GM21528 (cell line): ENCODE measurements around the gene SPRR1A.
A peak's percentile ranks its signal among the peaks of the same experiment; 100 is the strongest.

Source experiments
- ATAC-seq: cut with Tn5 transposase; IDR thresholded peaks from one replicate; pipeline ENCODE4 v1.9.1; 2021; ENCODE audit warnings: mild to moderate bottlenecking, moderate library complexity; ENCODE audit not compliant: unreplicated experiment, low FRiP score

SPRR1A gene, protein sequence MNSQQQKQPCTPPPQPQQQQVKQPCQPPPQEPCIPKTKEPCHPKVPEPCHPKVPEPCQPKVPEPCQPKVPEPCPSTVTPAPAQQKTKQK

DNA sequence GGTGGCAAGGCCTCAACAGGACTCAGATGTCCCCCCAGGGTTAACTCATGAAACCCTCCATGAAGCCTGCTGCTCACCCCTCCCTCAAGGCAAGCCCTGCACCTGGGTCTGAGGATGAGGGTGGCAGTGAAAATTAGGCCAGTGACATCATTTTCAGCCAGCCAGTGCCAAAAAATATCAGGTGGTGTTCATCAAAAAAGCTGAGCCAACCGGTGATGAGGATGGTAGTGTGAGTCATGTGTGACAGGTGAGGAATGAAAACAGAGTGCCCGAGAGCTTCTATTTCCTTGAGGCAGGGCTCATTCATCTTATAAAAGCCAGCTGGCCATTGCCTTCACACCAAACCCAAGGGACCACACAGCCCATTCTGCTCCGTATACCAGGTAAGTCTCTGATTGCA lies at the start of gene SPRR1A:
Gene SPRR1A, plus strand, starts transcription at position 339 of the 400 bp plus-strand sequence. CDS start 1,150 bp downstream, outside the sequence.
- no peak for ATAC-seq

DNA sequence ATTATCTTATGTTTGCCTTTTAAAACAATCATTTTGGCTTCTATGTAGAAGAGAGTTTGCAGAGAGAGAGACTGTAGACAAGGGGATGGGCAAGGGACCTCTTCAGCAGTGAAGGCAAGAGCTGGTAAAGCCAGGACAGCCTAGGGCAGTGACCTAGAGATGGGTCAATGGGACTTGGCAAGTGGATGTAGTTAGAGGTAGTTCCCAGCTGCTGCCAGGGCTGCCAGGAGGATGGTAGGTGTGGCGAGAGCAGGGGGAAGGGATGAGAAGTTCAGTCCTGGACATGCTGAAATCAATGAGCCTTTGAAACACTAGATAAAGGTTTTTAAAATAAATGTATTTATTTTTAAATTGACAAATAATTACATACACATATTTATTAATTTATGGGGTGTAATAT lies 43.3 kb upstream of the SPRR1A start:
- ATAC-seq = no peak

DNA sequence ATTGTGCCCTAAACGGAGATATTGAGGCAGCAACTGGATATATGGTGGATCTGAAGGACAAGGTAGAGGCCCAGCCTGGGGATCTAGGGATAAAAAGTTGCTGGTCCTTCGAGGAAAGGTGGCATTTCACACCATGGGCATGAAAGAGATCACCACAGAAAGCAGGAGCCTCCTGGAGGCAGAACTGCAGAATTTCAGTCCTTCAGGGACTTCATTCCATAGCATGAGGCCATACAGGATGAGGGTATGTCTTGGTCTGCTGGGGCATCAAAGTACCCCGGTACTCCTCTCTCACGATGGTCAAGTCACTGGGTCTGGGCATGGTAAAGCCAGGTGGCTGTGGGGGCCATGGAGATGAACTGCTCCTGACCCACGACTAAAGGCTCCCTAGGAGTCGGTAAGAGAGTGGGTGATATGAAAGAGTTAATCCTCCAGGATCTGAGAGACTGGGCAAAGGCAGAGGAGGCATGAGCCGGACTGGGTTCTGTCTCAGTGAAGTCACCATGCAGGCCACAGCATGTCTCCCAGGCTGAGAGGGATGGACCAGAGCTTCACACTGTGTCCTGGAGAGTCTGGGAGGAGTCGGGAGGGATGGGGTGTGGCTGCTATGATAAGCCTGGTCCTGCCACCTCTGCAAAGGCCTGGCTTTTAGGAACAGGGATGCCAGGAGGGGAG lies 42.7 kb upstream of the SPRR1A start:
- ATAC-seq = no peak

DNA sequence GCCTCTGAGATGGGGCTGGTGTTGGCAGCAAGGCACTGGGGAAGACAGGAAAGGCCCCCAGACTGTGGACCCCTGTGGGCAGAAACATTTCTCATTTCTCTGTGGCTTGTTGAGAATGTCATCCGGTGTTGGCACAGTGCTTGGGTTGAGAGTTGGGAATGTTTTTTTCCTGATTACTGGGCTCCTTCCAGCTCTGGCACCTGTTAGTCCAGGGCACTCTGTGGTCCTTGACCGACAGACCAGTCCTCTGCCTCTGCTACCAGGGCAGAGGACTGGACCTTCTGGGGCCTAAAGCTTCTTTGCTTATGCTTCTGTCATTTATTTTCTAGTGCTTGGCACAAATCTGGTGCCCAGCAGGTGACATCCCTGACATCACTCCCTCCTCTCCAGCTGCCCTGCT lies 41.7 kb upstream of the SPRR1A start:
- ATAC-seq = no peak

DNA sequence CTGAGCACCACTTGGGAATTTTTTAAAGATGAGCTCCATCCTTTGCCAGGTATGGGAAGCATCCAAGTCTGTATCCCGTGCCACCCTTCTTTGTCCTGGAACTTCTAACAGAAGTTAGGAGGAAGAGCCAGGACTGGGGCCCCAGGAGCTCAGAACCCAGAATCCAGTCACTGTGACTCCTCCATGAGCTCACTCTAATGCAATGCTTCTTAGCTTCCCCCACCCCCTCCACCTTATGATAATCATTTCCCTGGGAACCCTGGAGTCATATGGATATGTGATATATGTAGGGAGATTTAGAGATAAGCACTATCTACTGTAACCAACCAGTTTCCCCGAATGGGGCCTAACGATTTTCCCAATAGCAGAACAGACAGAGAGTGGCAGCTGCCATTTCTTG lies 37.6 kb upstream of the SPRR1A start:
- no peak for ATAC-seq

DNA sequence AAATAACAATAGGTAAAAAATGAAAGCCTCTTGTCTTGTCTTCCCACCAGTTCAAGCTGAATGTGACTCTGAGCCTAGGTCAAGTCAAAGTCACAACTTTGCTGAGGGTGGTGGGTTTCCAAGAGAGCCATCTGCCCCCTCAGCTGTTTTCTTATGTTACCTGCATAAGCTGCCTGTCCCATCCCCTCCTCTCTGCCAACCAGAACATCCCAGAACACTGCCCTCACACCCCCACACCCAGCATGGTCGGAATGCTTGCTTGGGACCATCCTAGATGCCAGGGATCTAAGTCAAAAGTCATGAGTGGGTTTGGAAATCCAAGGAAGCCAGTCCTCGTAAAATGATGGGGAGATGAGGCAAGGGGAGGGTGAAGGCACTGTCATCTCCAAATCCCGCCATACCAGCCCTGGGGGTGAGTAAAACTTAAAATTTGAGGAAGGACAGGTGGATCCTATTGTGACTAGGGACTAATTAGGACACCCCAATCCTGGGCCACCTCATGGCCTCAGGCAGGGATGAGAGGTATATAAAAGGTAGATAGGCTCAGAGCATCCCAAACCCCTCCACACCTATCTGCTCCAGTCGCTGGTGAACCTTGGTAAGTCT lies 37.1 kb upstream of the SPRR1A start, which contains the start of gene SPRR5:
Gene SPRR5, plus strand, starts transcription at position 556 of the 606 bp plus-strand sequence. CDS start 1,349 bp downstream, outside the sequence.
- no peak for ATAC-seq

DNA sequence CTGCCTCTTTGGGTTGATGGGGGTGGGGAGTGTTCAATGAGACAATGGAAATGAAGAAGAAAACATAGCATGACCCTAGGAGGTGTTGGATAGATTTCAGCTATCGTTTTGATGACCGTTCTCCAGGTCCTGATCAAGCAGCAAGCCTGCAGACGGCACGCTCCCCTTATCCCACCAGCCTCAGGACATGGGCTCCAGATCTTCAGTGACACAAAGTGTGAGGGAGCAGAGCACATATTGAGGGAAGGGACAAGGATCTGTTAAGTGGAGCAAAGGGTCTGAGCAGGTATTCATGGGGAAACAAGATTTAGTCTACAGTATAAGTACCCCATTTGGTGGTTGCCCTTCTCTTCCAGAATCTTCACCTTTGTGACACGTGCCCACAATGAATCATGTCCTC lies 32.2 kb upstream of the SPRR1A start:
- no peak for ATAC-seq

DNA sequence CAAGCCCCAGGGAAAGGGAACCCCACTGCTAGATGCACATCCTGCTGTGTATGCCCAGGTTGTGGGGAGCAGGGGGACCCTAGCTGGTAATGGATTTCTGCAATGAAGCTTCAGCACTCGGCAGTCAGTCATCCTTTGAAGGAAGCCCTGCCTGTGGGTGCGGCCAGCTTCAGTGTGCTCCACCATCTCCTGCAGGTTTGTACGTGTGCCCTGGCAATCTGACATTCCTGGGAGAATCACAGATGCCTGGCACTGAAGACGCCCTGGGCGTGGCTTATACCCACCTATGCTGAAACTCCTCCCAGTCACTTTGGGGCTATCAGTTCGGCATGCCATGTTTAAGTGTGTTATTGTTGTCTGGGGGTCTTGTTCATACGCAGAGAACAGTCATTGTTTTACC lies 30.1 kb upstream of the SPRR1A start:
- no peak for ATAC-seq

DNA sequence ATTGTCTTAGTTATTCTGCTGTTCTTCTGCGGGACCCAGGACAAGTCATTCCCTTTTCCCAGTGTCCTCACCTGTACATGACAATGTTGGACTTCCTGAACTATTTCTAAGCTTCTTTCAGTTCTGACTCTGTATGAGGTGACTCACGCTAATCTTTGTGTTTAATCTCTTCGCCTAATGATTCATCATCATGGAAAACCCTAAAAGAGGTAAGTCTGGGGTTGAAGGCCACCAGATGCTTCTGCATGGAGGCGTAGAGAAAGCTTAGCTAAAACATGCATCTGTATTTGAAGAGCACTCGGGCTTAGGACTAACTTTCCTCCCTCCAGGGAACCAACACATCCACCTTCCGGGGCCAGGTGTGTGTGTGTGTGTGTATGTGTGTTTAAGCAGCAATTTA lies 29.4 kb upstream of the SPRR1A start:
- ATAC-seq = no peak

DNA sequence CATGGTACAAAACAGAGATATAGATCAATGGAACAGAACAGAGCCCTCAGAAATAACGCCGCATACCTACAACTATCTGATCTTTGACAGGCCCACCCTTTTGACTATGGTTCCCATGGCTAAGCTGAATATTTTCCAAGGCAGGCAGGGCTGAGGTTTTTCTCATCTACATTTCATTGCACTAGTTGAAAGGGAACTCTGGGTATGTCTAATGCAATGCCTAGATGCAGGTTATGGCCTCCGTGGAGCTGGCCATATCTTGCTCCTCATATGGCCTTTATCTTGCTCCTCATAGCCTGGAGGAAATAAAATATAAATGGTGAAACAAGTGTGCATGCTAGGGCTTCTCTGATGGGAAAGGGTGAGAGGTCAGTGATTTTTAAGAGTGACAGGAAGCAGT lies 26.3 kb upstream of the SPRR1A start:
- no peak for ATAC-seq

DNA sequence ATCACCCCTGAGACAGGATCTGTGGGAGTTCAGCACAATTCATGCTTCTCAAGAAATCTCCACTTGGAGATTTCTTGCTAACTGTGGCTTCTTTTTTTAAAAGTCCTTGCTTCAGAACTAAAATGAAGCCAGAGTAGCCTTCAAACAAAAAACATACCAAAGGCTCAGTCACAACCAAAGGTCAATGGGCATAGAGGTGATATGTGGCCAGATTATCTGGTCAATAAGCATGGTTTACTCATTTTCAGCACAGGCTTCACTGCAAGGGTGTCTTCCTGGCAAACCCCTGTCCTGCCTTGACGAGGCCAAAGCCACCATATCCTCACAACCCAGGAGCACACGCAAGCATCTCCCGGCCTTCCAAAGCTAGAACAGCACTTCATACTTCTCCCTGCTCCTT lies 24.6 kb upstream of the SPRR1A start:
- no peak for ATAC-seq

DNA sequence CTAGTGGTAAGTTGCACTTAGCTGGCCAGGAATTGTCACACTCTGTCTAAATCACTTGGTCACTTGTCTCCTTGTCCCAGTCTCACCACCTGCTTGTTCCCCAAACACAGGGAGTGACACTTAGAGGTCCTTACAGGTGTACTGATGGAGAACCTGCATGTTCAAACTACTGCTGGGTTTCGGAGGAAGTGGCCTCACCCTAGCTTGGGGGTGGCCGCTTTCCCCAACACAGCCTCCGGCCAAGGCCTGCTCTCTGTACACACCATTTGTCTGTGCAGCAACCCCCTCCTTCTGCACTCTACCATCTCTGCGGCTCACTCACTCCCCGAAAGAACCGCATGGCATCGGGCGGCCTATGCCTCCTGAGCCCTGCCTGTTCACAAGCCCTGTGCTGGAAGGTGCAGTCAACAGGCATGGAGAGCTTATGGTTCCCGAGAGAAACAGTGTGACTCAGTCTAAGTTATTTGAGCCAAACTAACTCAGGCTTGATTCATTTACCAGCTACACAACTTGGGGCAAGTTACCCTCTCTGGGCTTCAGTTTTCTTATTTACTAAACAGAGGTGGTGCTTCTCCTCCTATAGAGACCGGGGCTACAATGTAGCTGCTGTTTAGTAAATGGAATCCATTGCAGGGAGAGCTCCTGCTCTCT lies 24.0 kb upstream of the SPRR1A start:
- no peak for ATAC-seq

DNA sequence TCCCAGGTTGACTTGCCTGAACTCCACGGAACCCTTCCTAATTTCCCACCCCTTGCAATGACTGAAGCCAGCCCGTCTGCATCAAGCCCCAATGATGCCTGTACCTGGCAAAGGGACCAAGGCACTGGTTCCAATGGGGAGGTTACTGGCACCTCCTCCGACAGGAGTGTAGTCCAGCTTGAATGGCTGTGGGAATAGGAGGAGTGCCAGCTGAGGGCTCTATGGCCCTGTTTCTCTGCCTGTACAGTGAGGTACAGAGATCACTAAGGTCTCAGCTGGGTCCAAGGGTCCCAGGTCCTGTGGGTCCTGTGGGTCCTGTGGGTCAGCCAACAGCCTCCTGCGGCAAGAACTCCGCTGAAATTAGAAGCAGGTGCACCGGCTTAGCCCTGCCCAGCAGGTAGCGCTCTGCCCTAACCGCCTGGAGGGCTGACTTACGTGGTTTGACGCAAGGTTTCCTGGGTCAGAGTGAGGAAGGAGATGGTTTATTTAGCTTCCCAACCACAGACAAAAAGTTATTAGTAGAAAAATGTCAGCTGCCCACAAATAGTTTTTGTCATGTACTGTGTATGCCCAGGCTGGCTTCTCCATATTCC lies 23.3 kb upstream of the SPRR1A start:
- no peak for ATAC-seq

DNA sequence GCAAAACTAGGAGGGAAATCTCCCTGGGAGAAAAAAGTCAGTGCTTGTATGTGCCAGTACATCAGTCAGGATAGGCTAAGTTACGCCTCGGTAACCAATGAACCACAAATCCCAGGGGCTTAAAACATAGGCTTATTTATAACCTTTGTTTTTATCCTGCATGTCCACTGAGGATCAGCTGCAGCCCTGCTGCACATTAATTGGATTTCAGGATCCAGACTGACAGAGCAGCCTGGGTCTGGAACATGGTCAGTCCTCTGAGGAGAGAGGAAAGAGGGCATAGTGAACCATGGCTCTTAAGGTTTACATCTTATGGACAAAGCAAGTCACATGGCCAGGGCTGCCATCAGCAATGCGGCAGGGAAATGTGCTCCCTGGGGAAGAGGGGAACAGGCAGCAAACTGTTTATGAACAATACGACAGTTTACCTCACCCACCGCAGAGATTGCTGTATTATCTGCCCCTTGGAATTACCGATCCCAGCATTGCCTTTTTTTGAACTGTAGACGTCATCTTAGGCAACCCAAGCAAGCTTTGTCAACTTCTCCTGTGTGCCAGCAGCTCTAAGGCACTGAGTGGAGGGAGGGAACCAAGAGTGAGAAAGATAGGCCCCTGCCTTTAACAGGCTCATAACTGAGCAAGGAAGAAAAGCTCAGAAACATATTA lies 22.5 kb upstream of the SPRR1A start:
- no peak for ATAC-seq

DNA sequence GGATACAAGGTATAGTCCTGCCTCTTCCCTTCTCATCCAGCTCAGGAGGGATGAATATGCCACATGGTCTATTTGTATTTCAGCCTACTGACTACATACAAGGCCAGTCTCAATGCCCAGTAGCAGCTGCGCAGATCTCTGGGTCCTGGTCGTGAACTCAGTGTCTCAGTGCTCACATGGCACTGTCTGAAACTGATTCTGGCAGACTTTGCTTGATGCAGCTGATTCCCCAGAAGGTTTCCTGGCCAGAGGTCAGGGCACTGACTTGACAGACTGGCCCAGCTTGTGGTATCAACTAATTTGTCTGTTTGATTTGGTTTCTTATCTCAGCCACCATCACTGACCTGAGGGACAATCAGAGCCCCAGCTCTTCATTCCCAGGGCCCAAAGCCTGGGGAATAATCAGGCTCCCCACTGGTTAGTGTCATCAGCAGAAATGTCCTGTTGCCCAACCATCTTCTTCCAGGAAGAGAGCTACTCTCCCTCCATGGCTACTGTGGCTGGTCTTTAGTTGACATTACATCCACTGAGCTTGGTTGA lies 20.9 kb upstream of the SPRR1A start:
- no peak for ATAC-seq

DNA sequence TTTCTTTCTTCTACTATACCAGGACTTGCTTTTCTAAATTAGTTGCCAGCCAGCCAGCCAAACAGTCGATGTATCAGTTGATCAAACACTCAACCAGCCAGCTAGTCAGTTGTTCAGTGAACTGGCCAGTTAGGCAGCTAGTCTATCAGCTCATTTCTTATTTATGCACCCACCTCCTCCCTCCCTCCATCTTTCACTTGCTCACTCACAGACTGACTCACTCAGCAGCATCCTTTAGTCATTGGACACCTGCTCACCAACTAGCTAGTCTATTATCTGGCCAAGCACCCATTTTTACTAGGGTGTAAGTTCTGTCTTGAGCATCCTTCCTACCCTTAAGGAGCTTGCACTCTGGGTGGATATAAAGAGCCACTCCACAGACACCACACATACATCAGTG lies 19.3 kb upstream of the SPRR1A start:
- ATAC-seq = no peak

DNA sequence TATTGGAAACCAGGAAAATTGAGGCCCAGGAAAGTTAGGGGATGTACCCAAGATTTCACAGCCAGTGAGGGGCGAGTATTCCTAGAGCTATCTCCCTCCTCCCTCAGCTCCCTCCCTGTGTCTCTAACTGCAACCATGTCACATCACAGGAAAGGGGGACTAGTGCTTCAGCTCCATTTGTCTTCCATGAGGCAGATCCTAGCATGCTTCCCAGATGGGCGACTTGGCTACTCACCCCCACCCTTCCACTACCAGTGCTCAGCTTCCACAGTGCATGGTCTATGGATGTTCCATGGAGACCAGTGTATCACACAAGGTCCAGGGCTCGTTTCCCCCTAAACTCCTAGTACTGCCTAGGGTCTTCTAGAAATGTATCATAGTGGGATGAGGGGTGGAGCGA lies 18.0 kb upstream of the SPRR1A start:
- ATAC-seq = no peak

DNA sequence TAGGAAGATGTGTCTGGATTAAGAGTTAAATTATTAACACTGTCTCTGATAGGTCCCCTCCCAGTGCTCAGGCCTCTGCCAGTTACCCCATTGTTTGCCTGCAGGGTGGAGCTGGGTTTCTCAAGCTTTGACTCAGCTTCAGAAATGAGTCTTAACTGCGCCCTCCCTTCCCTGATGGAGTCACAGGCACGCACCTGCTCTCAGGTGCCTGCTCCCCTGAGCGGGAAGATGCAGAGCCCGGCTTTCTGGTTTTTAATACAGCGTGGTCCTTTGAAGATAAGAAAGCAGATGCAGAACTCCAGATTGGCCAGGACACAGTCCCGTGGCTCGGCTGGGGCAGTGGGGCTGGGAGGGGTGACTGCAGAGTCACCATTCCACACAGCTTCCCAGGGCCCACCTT lies 16.7 kb upstream of the SPRR1A start:
- ATAC-seq = no peak

DNA sequence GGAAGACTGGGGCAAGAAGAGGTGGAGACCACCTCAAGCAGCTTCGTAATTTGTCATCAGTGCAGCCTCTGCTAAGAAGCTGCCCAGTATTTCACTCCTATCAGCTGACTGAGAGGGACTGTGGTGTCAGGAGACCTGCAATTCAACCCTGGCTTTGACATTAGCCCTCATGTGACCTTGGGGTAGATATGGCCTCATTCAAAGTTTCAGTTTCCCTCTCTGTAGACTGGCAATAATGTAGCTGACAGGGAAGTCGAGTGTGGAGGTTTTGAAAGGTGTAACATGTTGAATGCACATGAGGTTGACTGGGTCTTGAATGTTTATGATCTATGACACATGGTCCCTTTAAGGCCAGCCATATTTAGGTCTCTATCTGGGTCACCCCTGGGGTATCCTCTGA lies 15.6 kb upstream of the SPRR1A start:
- peak; percentile 88 for ATAC-seq

DNA sequence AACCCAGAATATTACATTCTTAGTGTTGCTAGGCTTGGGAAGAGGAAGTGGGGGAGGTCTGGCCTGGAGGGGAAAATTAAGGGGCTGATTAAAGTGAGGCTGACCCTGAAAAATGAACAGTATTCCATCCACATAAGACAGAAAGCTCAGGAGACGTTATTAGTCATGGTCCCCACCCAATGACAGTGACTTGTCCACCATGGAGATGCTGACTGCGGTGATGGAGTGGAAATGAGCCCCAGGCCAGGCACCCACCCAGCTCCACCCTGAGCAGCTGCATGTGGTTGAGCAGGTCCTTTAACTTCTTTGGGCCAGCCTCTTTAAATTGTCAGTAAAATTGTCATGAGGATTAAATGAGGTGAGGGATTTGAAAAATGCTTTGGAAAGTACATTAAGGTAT lies 14.8 kb upstream of the SPRR1A start:
- no peak for ATAC-seq

DNA sequence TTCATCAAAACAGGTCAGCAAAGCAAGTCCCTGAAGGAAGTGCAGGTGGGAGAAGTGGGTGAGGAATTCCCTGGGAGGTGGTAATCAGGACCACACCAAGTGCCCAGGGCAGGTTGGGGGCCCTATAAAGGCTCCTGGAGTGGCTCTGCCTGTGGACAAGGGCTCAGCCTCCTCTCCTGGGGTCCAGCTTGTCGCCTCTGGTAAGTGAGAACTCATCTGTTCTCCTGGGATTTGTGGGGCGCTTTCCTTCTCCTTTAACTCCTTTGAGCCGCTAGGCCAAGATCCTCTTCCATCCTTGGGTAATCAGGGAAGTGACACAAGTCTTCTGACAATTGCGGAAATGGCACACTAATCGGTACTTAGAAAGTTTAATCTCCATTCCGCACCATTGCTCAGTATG lies 13.4 kb upstream of the SPRR1A start, which contains the start of gene SPRR4:
Gene SPRR4, plus strand, starts transcription at position 154 of the 400 bp plus-strand sequence. CDS start 1,243 bp downstream, outside the sequence.
- no peak for ATAC-seq
